ENCODE data around the gene PIAS2. TPM values are rescaled to one million over a fixed set of nuclear protein-coding genes. Genes with fewer than 3 reads are reported as not detected.
A peak's percentile ranks its signal among the peaks of the same experiment; 100 is the strongest.
"Not testable (repeated sequence)": the region's sequence is repeated elsewhere in the genome, so short reads cannot be mapped to it uniquely, and the experiment has no call there.

The PIAS2 gene, protein sequence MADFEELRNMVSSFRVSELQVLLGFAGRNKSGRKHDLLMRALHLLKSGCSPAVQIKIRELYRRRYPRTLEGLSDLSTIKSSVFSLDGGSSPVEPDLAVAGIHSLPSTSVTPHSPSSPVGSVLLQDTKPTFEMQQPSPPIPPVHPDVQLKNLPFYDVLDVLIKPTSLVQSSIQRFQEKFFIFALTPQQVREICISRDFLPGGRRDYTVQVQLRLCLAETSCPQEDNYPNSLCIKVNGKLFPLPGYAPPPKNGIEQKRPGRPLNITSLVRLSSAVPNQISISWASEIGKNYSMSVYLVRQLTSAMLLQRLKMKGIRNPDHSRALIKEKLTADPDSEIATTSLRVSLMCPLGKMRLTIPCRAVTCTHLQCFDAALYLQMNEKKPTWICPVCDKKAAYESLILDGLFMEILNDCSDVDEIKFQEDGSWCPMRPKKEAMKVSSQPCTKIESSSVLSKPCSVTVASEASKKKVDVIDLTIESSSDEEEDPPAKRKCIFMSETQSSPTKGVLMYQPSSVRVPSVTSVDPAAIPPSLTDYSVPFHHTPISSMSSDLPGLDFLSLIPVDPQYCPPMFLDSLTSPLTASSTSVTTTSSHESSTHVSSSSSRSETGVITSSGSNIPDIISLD
- 10 to 100 TPM; 22.7 to 26.5 (median 24.6) TPM for polyA plus RNA-seq (ENCODE audit: insufficient read length in 3 of 3)

- peak in 2 of 3 donors; percentile 49 to 63 for DNase-seq (ENCODE audit: low read depth in 3 of 3, low spot score in 2 of 3)
Observed at GRCh38 chr18:46917108-46917802, at the start of gene PIAS2, which contains the start of gene KATNAL2. PIAS2 (minus strand) TSS chr18:46917507; CDS start chr18:46917345, 162 bp downstream. KATNAL2 (plus strand) TSS chr18:46917602; CDS start chr18:46946873, 29,271 bp downstream.

DNA sequence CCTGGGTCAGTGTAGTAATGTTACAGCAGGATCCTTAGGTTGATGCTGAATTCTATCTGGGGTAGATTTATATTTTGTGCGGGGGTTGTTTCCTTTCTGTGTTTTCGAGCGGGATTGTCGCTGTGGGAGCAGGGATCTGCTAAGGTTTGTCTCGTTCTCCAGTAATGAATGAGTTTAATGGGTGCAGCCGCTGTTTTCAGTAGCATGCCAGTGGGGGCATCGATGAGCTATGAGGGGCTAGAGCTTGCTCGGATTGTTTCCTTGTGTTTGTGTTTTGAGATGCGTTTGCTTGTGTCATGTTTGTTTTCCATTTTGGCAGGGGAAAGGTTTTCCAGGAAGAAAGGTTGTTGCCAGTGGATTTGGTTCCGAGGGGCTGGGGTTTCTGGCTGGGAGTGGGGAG lies 49.0 kb upstream of the PIAS2 start:
- not testable (repeated sequence) for DNase-seq (ENCODE audit: low read depth in 3 of 3, low spot score in 2 of 3)

- not testable (repeated sequence) for DNase-seq (ENCODE audit: low read depth in 3 of 3, low spot score in 2 of 3)
Observed at GRCh38 chr18:46964579-46965293, 47.4 kb upstream of the PIAS2 start.

- not testable (repeated sequence) for DNase-seq (ENCODE audit: low read depth in 3 of 3, low spot score in 2 of 3)
Observed at GRCh38 chr18:46963656-46964578, 46.6 kb upstream of the PIAS2 start.

- DNase-seq (ENCODE audit: low read depth in 3 of 3, low spot score in 2 of 3) = no peak
Observed at GRCh38 chr18:46958209-46958608, 40.9 kb upstream of the PIAS2 start.

GRCh38 chr18:46953195-46953594 lies 35.9 kb upstream of the PIAS2 start:
- no peak for DNase-seq (ENCODE audit: low read depth in 3 of 3, low spot score in 2 of 3)

DNA sequence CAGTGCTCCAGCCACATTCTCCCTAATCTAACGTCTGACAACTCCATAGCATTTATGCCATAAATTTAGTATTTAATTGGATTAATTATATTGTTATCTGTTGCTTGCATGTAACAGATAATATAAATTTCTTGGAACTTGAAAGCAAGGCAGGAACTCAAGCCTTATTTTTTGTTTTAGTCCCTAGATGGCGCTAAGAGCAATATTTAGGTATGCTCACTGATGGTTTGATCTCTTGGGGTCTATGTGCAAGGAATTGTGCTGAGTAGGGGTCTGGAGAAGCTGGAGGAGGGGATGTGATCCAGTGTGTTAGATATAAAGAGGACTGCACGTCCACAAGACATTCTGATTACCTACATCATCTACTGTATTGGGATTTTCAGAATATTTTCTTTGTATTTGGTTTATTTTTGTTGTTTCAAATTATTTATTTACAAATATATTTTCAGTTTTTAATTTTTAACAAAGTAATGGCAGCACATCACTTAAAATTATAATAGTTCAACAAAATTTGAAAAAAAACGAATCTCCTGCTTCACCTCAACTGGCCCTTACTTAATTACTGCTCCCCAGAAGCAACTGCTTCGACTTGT lies 32.9 kb upstream of the PIAS2 start:
- DNase-seq (ENCODE audit: low read depth in 3 of 3, low spot score in 2 of 3) = no peak

DNA sequence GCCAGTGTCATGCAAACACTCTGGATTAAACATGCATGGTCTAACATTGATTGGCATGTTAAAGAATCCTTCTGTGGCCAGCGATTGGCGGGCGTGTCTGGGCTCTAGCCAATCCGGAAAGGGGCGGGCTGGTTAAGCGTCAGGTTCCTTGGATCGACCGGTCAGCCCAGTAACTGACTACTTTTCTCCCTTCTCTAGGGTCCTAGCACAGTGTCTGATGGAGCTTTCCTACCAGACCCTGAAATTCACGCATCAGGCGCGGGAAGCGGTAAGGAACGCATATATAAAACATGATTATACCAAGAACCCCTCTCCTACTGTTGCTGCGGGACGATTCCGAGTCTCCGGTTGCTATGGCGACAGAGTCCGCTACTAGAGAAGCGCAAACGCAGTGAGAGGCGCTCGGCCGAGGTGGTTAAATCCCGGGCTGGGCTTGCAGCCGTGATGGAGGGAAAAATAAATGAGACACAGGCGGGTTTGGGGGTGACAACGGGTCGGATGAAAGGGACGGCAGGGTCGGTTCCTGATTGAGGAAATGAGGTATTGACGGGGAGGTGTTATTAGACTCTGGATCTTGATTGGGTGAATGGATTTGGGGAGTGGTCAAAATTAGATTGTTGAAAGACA lies 29.5 kb upstream of the PIAS2 start:
- DNase-seq (ENCODE audit: low read depth in 3 of 3, low spot score in 2 of 3) = peak in 2 of 3 donors; percentile 67 to 84

GRCh38 chr18:46942646-46943045 lies 25.3 kb upstream of the PIAS2 start:
- DNase-seq (ENCODE audit: low read depth in 3 of 3, low spot score in 2 of 3) = no peak

DNA sequence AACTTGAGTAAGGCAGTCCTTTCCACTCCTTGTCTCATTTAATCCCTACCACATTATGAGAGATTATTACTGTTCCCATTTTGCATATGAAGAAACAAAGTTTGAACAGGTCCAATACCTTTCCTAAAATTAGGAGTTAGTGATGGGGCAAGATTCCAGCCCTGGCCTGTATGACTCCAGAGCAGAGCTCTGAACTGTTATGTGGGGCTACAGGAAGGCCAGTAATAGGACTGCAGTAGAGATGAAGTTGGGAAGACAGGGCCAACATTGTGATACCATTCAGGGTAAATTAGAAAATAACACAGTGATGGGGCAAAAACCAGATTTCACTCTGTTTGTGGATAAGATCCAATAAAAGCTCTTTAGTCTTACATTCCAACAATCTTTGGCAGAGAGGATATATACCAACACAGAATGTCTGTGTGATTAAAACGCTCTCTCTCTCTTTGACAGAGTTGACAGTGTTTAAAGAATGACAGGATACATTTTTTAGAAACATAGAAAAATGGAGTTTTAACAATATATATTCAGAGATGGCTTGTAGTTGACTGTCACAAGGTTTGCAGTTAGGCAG lies 22.8 kb upstream of the PIAS2 start:
- no peak for DNase-seq (ENCODE audit: low read depth in 3 of 3, low spot score in 2 of 3)

DNA sequence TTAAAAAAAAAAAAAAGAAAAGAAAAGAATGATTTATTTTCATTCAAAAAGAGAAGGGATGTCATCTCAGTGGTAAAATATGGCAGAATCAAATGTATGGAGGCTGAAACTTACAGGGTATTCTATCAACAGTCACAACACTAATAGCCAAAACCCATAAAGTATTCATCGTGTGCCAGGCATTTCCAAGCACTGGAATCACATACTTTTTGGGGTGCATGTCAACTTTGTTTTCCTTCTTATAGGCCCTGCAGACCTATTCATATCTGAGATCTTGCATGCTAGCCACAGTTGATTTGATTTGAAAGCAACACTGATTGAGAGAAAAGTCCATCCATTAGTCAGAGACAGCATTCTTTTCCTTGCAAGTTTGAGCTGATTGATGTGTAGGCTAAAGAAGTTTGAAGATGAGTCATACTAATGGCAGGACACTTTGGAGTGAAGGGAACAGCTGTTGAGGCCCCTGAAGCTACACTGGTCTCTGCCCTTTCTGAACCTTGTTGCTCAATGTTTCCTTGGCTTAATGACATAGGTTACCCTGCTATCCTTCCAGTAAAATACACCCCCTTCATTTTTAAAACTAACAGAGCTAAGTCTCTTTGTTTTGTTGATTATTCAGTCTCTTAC lies 22.1 kb upstream of the PIAS2 start:
- DNase-seq (ENCODE audit: low read depth in 3 of 3, low spot score in 2 of 3) = no peak

DNA sequence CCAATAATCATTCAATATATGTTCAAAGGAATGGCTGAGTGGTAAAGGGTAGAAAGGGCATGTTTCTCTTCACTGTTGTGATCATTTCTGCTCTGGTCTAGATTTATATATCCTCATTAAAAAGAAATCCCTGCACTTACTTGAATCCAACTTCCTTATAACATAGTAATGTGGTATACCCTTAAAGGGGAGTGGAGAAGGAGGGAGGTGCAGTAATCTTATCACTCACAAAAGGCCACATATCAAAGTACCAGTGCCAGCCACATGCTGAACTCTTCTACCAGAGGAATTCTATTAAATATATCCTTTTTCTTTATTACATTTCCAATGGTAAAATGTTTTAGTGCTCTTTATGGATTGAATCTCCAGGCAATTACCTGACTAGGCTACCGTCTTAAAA lies 3.3 kb upstream of the PIAS2 start:
- DNase-seq (ENCODE audit: low read depth in 3 of 3, low spot score in 2 of 3) = no peak

GRCh38 chr18:46920067-46920466 lies 2.8 kb upstream of the PIAS2 start:
- no peak for DNase-seq (ENCODE audit: low read depth in 3 of 3, low spot score in 2 of 3)

- peak in 2 of 3 donors; percentile 48 to 52 for DNase-seq (ENCODE audit: low read depth in 3 of 3, low spot score in 2 of 3)
Observed at GRCh38 chr18:46917803-46918600, 695 bp upstream of the PIAS2 start.

DNA sequence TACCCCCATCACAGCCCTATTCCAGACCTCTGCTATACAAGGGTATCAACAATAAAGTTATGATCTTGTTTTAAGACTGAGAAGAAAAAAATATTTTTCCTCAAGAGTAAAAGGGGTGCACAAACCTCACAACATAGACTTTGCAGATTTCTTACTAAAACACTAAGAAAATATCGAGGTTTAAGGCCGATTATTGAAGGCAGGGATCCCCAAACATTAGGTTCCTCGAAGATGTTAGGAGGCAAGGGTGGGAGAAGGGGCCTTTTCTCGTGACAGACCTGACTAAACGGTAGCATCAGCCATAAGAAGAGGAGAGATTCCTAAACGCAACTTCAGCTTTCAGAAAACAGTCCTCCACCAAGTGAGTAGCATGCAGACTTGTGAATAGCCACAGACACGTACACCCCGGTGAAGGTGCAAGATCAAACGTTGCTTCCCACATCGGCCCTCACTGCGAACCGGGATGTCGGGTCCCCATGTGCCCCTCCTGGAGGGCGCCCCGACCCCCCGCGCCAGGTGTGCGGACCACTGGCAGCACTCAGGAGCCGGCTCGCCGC lies 678 bp downstream of the PIAS2 start:
- DNase-seq (ENCODE audit: low read depth in 3 of 3, low spot score in 2 of 3) = peak in 2 of 3 donors; percentile 25 to 40

DNA sequence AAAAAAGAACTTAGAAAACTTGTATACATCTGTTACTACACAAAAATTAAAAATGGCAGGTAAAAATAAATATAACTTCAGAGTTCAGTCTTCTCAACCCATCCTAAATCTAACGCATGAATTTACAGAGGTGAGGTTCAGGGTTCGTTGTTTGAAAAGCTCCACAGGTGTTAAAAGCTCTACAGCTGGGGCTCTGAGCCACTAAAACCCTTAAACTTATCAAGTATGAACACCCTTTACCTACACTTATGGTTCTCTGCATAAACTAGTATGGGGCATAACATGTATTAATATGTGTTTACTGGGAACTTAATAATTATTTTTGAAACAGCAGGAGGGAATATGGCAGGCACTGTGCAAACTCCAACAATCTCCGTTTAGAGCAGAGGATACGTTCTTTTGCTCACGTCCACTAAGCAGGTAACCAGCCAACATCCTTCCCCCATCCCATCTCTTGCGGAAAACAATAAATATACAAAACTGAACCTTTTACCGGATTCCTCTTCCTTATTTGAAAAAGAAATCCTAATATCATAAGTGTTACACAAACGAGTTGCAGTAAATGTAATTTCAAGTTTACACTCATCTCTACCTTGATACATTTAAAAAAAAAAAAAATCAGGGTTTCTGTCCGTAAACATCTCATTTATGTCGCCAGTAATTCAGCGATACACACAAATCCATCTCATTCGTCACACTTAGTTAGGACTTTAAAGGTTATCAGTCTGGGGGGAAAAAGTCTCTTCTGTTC lies 1.3 kb downstream of the PIAS2 start:
- no peak for DNase-seq (ENCODE audit: low read depth in 3 of 3, low spot score in 2 of 3)
